ENCODE results near the gene MAML2.

- TF ChIP-seq CTCF (IDR thresholded peaks at IDR 0.05) (no peak), EZH2 (IDR thresholded peaks at IDR 0.05) (no peak), EZH2phosphoT487 (IDR thresholded peaks at IDR 0.05) (no peak)
These were observed 233.5 kb downstream of the MAML2 start for GRCh38 chr11:96109331-96110030.

Measured in neural progenitor cell (in vitro differentiated cells).